Caco-2 (cell line): Measurements from ENCODE around the gene ADGB. TPM values are rescaled to one million over a fixed set of nuclear protein-coding genes. Genes with fewer than 3 reads are reported as not detected.

ENCODE experiments used
- BruUV-seq: library from RNA; stranded (reverse); fragments of 400-500 nt; replicated peaks from 2 replicates; lab custom pipeline; 2021; lab: Mats Ljungman, UMichigan
- CTCF ChIA-PET: fragments of 300-600 bp; sonication (Branson Sonifier 250); formaldehyde crosslinking; loops from one replicate; lab custom pipeline; 2022; ENCODE audit warnings: antibody characterized with exemption; lab: Charles Lee
- POLR2A ChIA-PET: fragments of 300-600 bp; sonication (Branson Sonifier 250); formaldehyde crosslinking; loops from one replicate; lab custom pipeline; 2022; ENCODE audit warnings: antibody characterized with exemption; lab: Charles Lee
- DNase-seq, 2 experiments: peaks; one replicate each; pipeline versions ENCODE4 v3.0.0 to v3.0.0-alpha.2; 2020 to 2022
- H3K27me3 ChIP-seq: replicated peaks from 2 replicates; pipeline ENCODE4 v1.6.0; 2011; ENCODE audit warnings: low read length; ENCODE audit not compliant: control insufficient read depth, insufficient read depth
- H3K36me3 ChIP-seq: 2 replicates; pipeline ENCODE4 v1.5.1; 2011; ENCODE audit warnings: low read length; ENCODE audit not compliant: control insufficient read depth, insufficient read depth
- H3K4me1 ChIP-seq: fragments of 250-450 bp; sonication (Bioruptor Pico); 2 replicates; pipeline ENCODE4 v1.5.1; 2020; ENCODE audit warnings: mild to moderate bottlenecking
- H3K4me3 ChIP-seq: 2 replicates; pipeline ENCODE4 v1.5.1; 2011; ENCODE audit warnings: low read depth, mild to moderate bottlenecking, control low read depth, low read length
- H3K9me3 ChIP-seq: fragments of 250-450 bp; sonication (Bioruptor Pico); 2 replicates; pipeline ENCODE4 v1.5.1; 2020; ENCODE audit warnings: mild to moderate bottlenecking, moderate library complexity
- H3K27ac Mint-ChIP-seq: one replicate; pipeline ENCODE4 v1.8.0; 2022; ENCODE audit warnings: mixed read lengths; ENCODE audit not compliant: unreplicated experiment
- H3K27me3 Mint-ChIP-seq: one replicate; pipeline ENCODE4 v1.8.0; 2022; ENCODE audit warnings: mixed read lengths; ENCODE audit not compliant: insufficient read depth, unreplicated experiment
- H3K36me3 Mint-ChIP-seq: one replicate; pipeline ENCODE4 v1.8.0; 2022; ENCODE audit warnings: mild to moderate bottlenecking, mixed read lengths; ENCODE audit not compliant: insufficient read depth, unreplicated experiment
- H3K4me1 Mint-ChIP-seq: one replicate; pipeline ENCODE4 v1.8.0; 2022; ENCODE audit warnings: low read depth, mixed read lengths; ENCODE audit not compliant: unreplicated experiment
- H3K4me3 Mint-ChIP-seq: one replicate; pipeline ENCODE4 v1.8.0; 2022; ENCODE audit warnings: mild to moderate bottlenecking, moderate library complexity, mixed read lengths; ENCODE audit not compliant: unreplicated experiment
- H3K9me3 Mint-ChIP-seq: one replicate; pipeline ENCODE4 v1.8.0; 2022; ENCODE audit warnings: mixed read lengths; ENCODE audit not compliant: unreplicated experiment
- CTCF ChIP-seq, 2 experiments: fragments of 200-600 bp in 1 of 2; IDR thresholded peaks; 1 replicate in 1 of 2; 2 replicates in 1 of 2; pipeline versions ENCODE4 v1.5.1 to v1.8.0; 2011 to 2022; ENCODE audit warnings: antibody characterized with exemption in 1 of 2, control low read depth in 1 of 2, inconsistent platforms in 1 of 2, low read depth in 1 of 2, low read length in 1 of 2, mild to moderate bottlenecking in 1 of 2, moderate library complexity in 1 of 2; ENCODE audit not compliant: insufficient read depth in 1 of 2, severe bottlenecking in 1 of 2, unreplicated experiment in 1 of 2
- intact Hi-C: fragments of 100-400 bp; cut with micrococcal nuclease; formaldehyde crosslinking; loops from one replicate; pipeline ENCODE4 v1.10.0; 2022; ENCODE audit not compliant: unreplicated experiment
- total RNA-seq: library from RNA; stranded (reverse); gene quantifications from 2 replicates; pipeline ENCODE4 v1.2.3, GENCODE V29; 2022

Gene ADGB
- total RNA-seq, 1 experiment from 2014 or later = not detected

GRCh38 chr6:146767632-146768031, 168.9 kb downstream of the ADGB start:
- H3K9me3 ChIP-seq = no peaks in the 10 kb centered on the region
- Mint-ChIP-seq H3K27me3 (peaks cover 5% of the 10 kb centered on the region), H3K4me1 (no peaks in the 10 kb centered on the region), H3K36me3 (no peaks in the 10 kb centered on the region), H3K9me3 (no peaks in the 10 kb centered on the region), H3K27ac (no peak overlapping the region), H3K4me3 (no peak overlapping the region)
- TF ChIP-seq CTCF (IDR thresholded peaks at IDR 0.05; ENCODE audit: insufficient read depth in 1 of 2, low read depth in 1 of 2, low read length in 1 of 2, severe bottlenecking in 1 of 2, unreplicated experiment in 1 of 2) = no peak
- intact Hi-C loops = no loop called here
- BruUV-seq = no TSS peak
- no peaks in the 10 kb centered on the region for H3K27me3 ChIP-seq
- ChIA-PET CTCF (no interaction called here), POLR2A (no interaction called here)
- no peak for DNase-seq
- H3K36me3 ChIP-seq = no peaks in the 10 kb centered on the region
- no peaks in the 10 kb centered on the region for H3K4me1 ChIP-seq
- H3K4me3 ChIP-seq = no peak overlapping the region

- BruUV-seq = no TSS peak
- no peak for TF ChIP-seq CTCF (IDR thresholded peaks at IDR 0.05; ENCODE audit: insufficient read depth in 1 of 2, low read depth in 1 of 2, low read length in 1 of 2, severe bottlenecking in 1 of 2, unreplicated experiment in 1 of 2)
- H3K27me3 Mint-ChIP-seq = peaks cover 5% of the 10 kb centered on the region
- DNase-seq = no peak
- H3K4me1 ChIP-seq = no peaks in the 10 kb centered on the region
- no peaks in the 10 kb centered on the region for H3K27me3 ChIP-seq
- CTCF ChIA-PET = no interaction called here
- no peak overlapping the region for H3K4me3 Mint-ChIP-seq
- H3K9me3 Mint-ChIP-seq = no peaks in the 10 kb centered on the region
- H3K4me3 ChIP-seq = no peak overlapping the region
- H3K4me1 Mint-ChIP-seq = no peaks in the 10 kb centered on the region
- H3K27ac Mint-ChIP-seq = no peak overlapping the region
- POLR2A ChIA-PET = no interaction called here
- intact Hi-C loops = no loop called here
- no peaks in the 10 kb centered on the region for H3K9me3 ChIP-seq
- no peaks in the 10 kb centered on the region for H3K36me3 ChIP-seq
- no peaks in the 10 kb centered on the region for H3K36me3 Mint-ChIP-seq
Measured at GRCh38 chr6:146768722-146769121, 169.9 kb downstream of the ADGB start.

GRCh38 chr6:146770275-146770964, 171.6 kb downstream of the ADGB start:
- CTCF ChIA-PET = no interaction called here

More at GRCh38 chr6:146770275-146770964, 171.6 kb downstream of the ADGB start:
- no peak overlapping the region for H3K4me3 Mint-ChIP-seq
- POLR2A ChIA-PET = no interaction called here
- no peak overlapping the region for H3K27ac Mint-ChIP-seq
- H3K9me3 Mint-ChIP-seq = no peaks in the 10 kb centered on the region
- H3K27me3 Mint-ChIP-seq = peaks cover 5% of the 10 kb centered on the region
- H3K4me1 Mint-ChIP-seq = no peaks in the 10 kb centered on the region
- no TSS peak for BruUV-seq
- no peaks in the 10 kb centered on the region for H3K4me1 ChIP-seq
- no peaks in the 10 kb centered on the region for H3K36me3 ChIP-seq
- H3K27me3 ChIP-seq = no peaks in the 10 kb centered on the region
- H3K36me3 Mint-ChIP-seq = no peaks in the 10 kb centered on the region
- no peak for DNase-seq
- intact Hi-C loops = no loop called here
- H3K9me3 ChIP-seq = no peaks in the 10 kb centered on the region
- no peak for TF ChIP-seq CTCF (IDR thresholded peaks at IDR 0.05; ENCODE audit: insufficient read depth in 1 of 2, low read depth in 1 of 2, low read length in 1 of 2, severe bottlenecking in 1 of 2, unreplicated experiment in 1 of 2)
- H3K4me3 ChIP-seq = no peak overlapping the region
